ENCODE measurements around the gene OR5V1. TPM values are rescaled to one million over a fixed set of nuclear protein-coding genes. Genes with fewer than 3 reads are reported as not detected.

Gene OR5V1
- total RNA-seq, result not detected in 2 replicates

DNA sequence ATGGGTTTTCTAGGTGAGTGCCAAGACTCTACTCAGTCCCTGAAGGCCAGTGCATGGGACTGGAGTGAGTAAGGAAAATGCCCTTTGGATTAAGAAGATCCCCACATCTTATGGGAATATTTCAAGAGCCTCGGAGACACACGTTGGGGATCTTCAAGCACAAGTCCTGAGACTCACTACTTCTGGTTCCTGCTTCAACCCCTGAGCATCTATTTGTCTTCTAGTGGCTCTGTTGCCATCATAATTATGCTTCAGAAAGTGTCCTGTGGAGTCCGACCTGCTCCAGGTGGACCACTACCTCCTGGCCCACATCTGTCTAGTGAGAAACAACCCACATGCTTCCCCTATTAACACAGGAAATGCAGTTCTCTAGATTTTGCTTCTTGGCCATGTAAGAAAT lies at the start of gene OR5V1:
Gene OR5V1, minus strand, starts transcription at position 101 of the 400 bp plus-strand sequence. CDS start 12,670 bp downstream, outside the sequence.

DNA sequence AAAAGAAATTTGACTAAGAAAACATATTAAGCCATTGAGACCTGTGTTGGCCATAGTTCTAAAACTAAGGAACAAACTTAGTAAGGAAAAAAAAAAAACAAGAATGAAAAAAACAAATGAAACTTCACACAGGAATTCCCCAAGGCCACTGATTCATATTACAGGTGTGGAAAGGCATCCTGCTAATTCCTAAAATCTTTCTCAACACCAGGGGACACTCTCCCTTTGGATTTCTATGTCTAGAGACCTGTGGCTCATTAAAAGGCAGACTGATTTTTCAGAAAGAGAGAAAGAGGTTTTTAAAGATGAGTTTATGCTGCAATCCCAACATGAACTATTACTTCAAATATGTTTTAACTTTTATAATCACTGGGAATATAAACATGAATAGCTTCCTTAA lies 45.9 kb upstream of the OR5V1 start, which contains the start of gene OR12D1:
Gene OR12D1, plus strand, starts transcription at position 341 of the 400 bp plus-strand sequence.

DNA sequence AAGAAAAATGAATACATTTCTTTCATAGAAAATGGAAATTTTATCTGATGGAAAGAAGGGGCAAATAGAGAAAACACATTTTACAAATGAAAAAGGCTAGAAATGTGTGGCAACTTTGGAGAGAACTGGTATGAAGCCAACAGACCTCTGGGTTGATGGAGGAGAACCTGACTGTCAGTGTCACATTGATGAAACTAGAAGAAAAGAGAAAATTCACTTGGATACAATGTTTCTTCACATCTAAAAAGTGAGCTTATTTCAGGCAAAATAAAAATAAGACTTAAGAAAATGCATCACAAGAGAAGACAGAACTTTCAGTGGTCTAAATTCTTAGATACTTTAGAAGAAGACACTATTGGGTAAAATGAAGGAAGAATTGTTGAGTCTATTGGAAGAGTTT lies 26.7 kb upstream of the OR5V1 start, which contains the start of gene OR12D2:
Gene OR12D2, plus strand, starts transcription at position 301 of the 400 bp plus-strand sequence. CDS start 1,069 bp downstream, outside the sequence.

DNA sequence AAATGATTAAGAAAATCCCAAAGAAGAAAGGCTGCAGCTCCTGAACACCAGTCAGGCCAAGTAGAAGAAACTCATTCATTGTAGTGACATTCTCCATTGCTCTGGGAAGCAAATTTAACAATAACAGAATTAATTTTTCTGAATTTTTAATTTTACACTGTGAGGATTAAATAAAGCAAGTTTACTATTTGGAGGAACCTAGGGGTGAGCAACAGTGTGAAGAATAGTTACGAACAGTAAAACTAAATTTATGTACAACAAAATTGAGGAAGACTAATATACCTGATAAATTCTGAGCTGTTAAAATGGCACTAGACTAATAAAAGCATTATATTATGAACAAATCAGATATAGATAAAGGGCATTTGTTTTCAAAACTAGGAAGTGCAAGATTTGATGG lies 6.5 kb upstream of the OR5V1 start, which contains the start of gene OR12D3:
Gene OR12D3, minus strand, starts transcription at position 101 of the 400 bp plus-strand sequence. Its CDS starts 4 bp downstream, at position 97.

Other genes starting within 250 kb of the OR5V1 start
- not detected in 2 replicates for gene OR2J2, start 198.0 kb downstream of the OR5V1 start, total RNA-seq
- not detected in 2 replicates for gene OR14J1, start 67.2 kb downstream of the OR5V1 start, total RNA-seq
- not detected in 2 replicates for gene OR12D3, start 6.4 kb upstream of the OR5V1 start, total RNA-seq
- not detected in 2 replicates for gene OR12D2, start 26.8 kb upstream of the OR5V1 start, total RNA-seq
- not detected in 2 replicates for gene OR12D1, start 46.1 kb upstream of the OR5V1 start, total RNA-seq
- gene OR10C1, start 70.4 kb upstream of the OR5V1 start, total RNA-seq, result not detected in 2 replicates
- not detected in 2 replicates for gene OR11A1, start 88.2 kb upstream of the OR5V1 start, total RNA-seq
- not detected in 2 replicates for gene OR2H1, start 88.3 kb upstream of the OR5V1 start, total RNA-seq
- not detected in 2 replicates for gene MAS1L, start 119.1 kb upstream of the OR5V1 start, total RNA-seq
- gene UBD, start 190.9 kb upstream of the OR5V1 start, total RNA-seq, result 7.0 and 231 TPM in 2 replicates
- gene OR2H2, start 216.3 kb upstream of the OR5V1 start, total RNA-seq, result not detected in 2 replicates

Measured in bladder microvascular endothelial cell (primary cell).